T-helper 2 cell treated with Interferon-gamma antibody and Interleukin-4, amounts not matched to agents 100 ng/mL and 5 ng/mL, for 36 hours (primary cell): ENCODE results near the gene GPRASP3. TPM values are rescaled to one million over a fixed set of nuclear protein-coding genes. Genes with fewer than 3 reads are reported as not detected.

Source experiments
- intact Hi-C: fragments of 100-400 bp; cut with micrococcal nuclease; formaldehyde crosslinking; loops from one replicate; pipeline ENCODE4 v1.15.1; 2023
- total RNA-seq: library from RNA; stranded (reverse); gene quantifications from 2 replicates; pipeline ENCODE4 v1.2.3, GENCODE V29; 2022

GPRASP3 gene
- total RNA-seq, 1 donor from 2014 or later = 1.3 TPM

- intact Hi-C loops = no loop called here
Observed at GRCh38 chrX:102745857-102746584, 25.5 kb downstream of the GPRASP3 start.

- intact Hi-C loops = loop anchor here (5.0 kb wide), 1 partner anchor 168 kb away; the partner anchor contains the start of gene ARMCX5
Observed at GRCh38 chrX:102765217-102765616, 44.7 kb downstream of the GPRASP3 start.

- intact Hi-C loops = loop anchor here (5.0 kb wide), 1 partner anchor 169 kb away; the partner anchor contains the start of gene ARMCX5
Observed at GRCh38 chrX:102765809-102766208, 45.3 kb downstream of the GPRASP3 start.

- intact Hi-C loops = loop anchor here (5.0 kb wide), 1 partner anchor 170 kb away; the partner anchor contains the start of gene ARMCX5
Observed at GRCh38 chrX:102767287-102767686, 46.7 kb downstream of the GPRASP3 start.

GRCh38 chrX:102768987-102769761 lies 48.6 kb downstream of the GPRASP3 start:
- intact Hi-C loops = loop anchor here (1.0 to 5.0 kb wide), 3 partner anchors 48 to 172 kb away; partner anchors contain the start of genes ARMCX5 and GPRASP3

Other genes with a start within 250 kb of the GPRASP3 start
- gene TCP11X2, start 248.9 kb upstream of the GPRASP3 start, total RNA-seq = not detected in 2 replicates
- gene TMSB15A, start 204.0 kb upstream of the GPRASP3 start, total RNA-seq = 0.39 and 0.50 TPM in 2 replicates
- 7.5 TPM in 2 replicates for gene ARMCX5, start 121.2 kb upstream of the GPRASP3 start, total RNA-seq
- gene GPRASP1, start 69.3 kb upstream of the GPRASP3 start, total RNA-seq = 0.48 and 0.70 TPM in 2 replicates
- 0.25 and 0.30 TPM in 2 replicates for gene GPRASP2, start 8.3 kb upstream of the GPRASP3 start, total RNA-seq
- 0.45 TPM in 1 of 2 replicates, not detected in the other for gene RAB40AL, start 216.5 kb downstream of the GPRASP3 start, total RNA-seq